GM18868 (cell line): ENCODE data around the gene CCDC43.
"Not testable (repeated sequence)": the region's sequence is repeated elsewhere in the genome, so short reads cannot be mapped to it uniquely, and the experiment has no call there.

Source experiments
- ATAC-seq: cut with Tn5 transposase; IDR thresholded peaks from one replicate; pipeline ENCODE4 v1.9.1; 2021; ENCODE audit warnings: mild to moderate bottlenecking, moderate library complexity; ENCODE audit not compliant: unreplicated experiment

CCDC43 gene

GRCh38 chr17:44689477-44690217, at the start of gene CCDC43:
Gene CCDC43, minus strand, starts transcription at chr17:44689776. Its CDS starts 23 bp downstream, at chr17:44689753.
- ATAC-seq, result peak; percentile 83

- ATAC-seq, result no peak
Observed at GRCh38 chr17:44738214-44738906, 48.8 kb upstream of the CCDC43 start.

- ATAC-seq, result no peak
Observed at GRCh38 chr17:44736551-44737240, 47.1 kb upstream of the CCDC43 start.

GRCh38 chr17:44734272-44734671, 44.7 kb upstream of the CCDC43 start:
- no peak for ATAC-seq

GRCh38 chr17:44733753-44734152, 44.2 kb upstream of the CCDC43 start:
- ATAC-seq, result no peak

GRCh38 chr17:44726121-44726520, 36.5 kb upstream of the CCDC43 start:
- not testable (repeated sequence) for ATAC-seq

- ATAC-seq, result no peak
Observed at GRCh38 chr17:44722254-44722653, 32.7 kb upstream of the CCDC43 start.

- no peak for ATAC-seq
Observed at GRCh38 chr17:44719444-44719843, 29.9 kb upstream of the CCDC43 start.

GRCh38 chr17:44708401-44709263, 19.1 kb upstream of the CCDC43 start, which contains the start of gene DBF4B:
Gene DBF4B, plus strand, starts transcription at chr17:44708665. Its CDS starts 156 bp downstream, at chr17:44708821.
- ATAC-seq, result no peak

- no peak for ATAC-seq
Observed at GRCh38 chr17:44707755-44708400, 18.3 kb upstream of the CCDC43 start.

- ATAC-seq, result not testable (repeated sequence)
Observed at GRCh38 chr17:44700288-44700687, 10.7 kb upstream of the CCDC43 start.

- ATAC-seq, result no peak
Observed at GRCh38 chr17:44693609-44694008, 4.0 kb upstream of the CCDC43 start.

GRCh38 chr17:44690746-44691306, 1.2 kb upstream of the CCDC43 start:
- ATAC-seq, result not testable (repeated sequence)

GRCh38 chr17:44688675-44689476, 700 bp downstream of the CCDC43 start:
- no peak for ATAC-seq

- ATAC-seq, result no peak
Observed at GRCh38 chr17:44688200-44688599, 1.4 kb downstream of the CCDC43 start.

GRCh38 chr17:44687756-44688155, 1.8 kb downstream of the CCDC43 start:
- no peak for ATAC-seq

- ATAC-seq, result not testable (repeated sequence)
Observed at GRCh38 chr17:44683303-44683702, 6.3 kb downstream of the CCDC43 start.

- no peak for ATAC-seq
Observed at GRCh38 chr17:44677136-44677535, 12.4 kb downstream of the CCDC43 start.

GRCh38 chr17:44673893-44674292, 15.7 kb downstream of the CCDC43 start:
- no peak for ATAC-seq
